MCF 10A (cell line): ENCODE data around the gene SYPL2. TPM values are rescaled to one million over a fixed set of nuclear protein-coding genes. Genes with fewer than 3 reads are reported as not detected.

Source experiments
- BruUV-seq: library from RNA; stranded (reverse); fragments of 400-500 nt; replicated peaks from 2 replicates; lab custom pipeline; 2021; lab: Mats Ljungman, UMichigan
- CTCF ChIA-PET: fragments of 300-600 bp; sonication (Branson Sonifier 250); formaldehyde crosslinking; extraction: SDS; loops from one replicate; lab custom pipeline; 2021; ENCODE audit warnings: antibody characterized with exemption, inconsistent platforms; lab: Yijun Ruan, JAX
- POLR2A ChIA-PET: fragments of 300-600, 350-650 bp; sonication (Branson Sonifier 250); formaldehyde crosslinking; extraction: SDS; loops from one replicate; lab custom pipeline; 2020; ENCODE audit warnings: antibody characterized with exemption, inconsistent platforms; lab: Yijun Ruan, JAX
- DNase-seq: peaks from one replicate; pipeline ENCODE4 v3.0.0-alpha.2; 2018; ENCODE audit not compliant: unreplicated experiment
- H3K27ac Mint-ChIP-seq: one replicate; pipeline ENCODE4 v1.8.0; 2022; ENCODE audit warnings: mild to moderate bottlenecking, low read depth, mixed read lengths; ENCODE audit not compliant: unreplicated experiment
- H3K27me3 Mint-ChIP-seq: one replicate; pipeline ENCODE4 v1.8.0; 2022; ENCODE audit warnings: mixed read lengths; ENCODE audit not compliant: insufficient read depth, unreplicated experiment
- H3K36me3 Mint-ChIP-seq: one replicate; pipeline ENCODE4 v1.8.0; 2022; ENCODE audit warnings: mild to moderate bottlenecking, moderate library complexity, mixed read lengths; ENCODE audit not compliant: insufficient read depth, unreplicated experiment
- H3K4me1 Mint-ChIP-seq: one replicate; pipeline ENCODE4 v1.8.0; 2022; ENCODE audit warnings: mixed read lengths; ENCODE audit not compliant: insufficient read depth, unreplicated experiment
- H3K4me3 Mint-ChIP-seq: one replicate; pipeline ENCODE4 v1.8.0; 2022; ENCODE audit warnings: mild to moderate bottlenecking, moderate library complexity, mixed read lengths; ENCODE audit not compliant: unreplicated experiment
- H3K9me3 Mint-ChIP-seq: one replicate; pipeline ENCODE4 v1.8.0; 2022; ENCODE audit warnings: mixed read lengths; ENCODE audit not compliant: unreplicated experiment
- CTCF ChIP-seq: fragments of 200-600 bp; IDR thresholded peaks from one replicate; pipeline ENCODE4 v1.8.0; 2022; ENCODE audit warnings: antibody characterized with exemption, mild to moderate bottlenecking; ENCODE audit not compliant: unreplicated experiment
- intact Hi-C: fragments of 100-400 bp; cut with micrococcal nuclease; formaldehyde crosslinking; loops from 2 replicates; pipeline ENCODE4 v1.14.1; 2022
- total RNA-seq: library from RNA; stranded (reverse); gene quantifications from 2 replicates; pipeline ENCODE4 v1.2.3, GENCODE V29; 2022

SYPL2 gene
- total RNA-seq, 1 experiment from 2014 or later, result not detected

DNA sequence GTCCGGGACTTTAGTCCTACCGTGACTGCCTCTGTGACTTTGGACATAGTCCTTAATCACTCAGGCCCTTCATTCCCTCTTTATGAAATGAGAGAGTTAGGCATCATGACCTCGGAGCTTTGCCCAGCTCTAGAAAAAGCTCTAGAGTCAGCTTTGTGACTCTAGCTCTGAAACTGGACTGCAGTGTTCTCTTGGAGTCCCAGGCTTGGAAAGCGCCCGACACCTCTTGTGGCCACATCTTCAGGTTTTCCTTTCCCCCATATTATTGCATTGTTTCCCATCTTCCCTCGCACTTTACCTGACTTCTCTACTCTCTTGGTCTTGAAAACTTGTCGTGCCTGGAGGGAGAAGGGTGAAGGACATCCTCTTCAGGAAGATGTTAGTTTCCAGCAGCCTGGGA, 55.7 kb downstream of the SYPL2 start:
- Mint-ChIP-seq H3K27me3 (peaks cover 28% of the 10 kb centered on the region), H3K9me3 (no peaks in the 10 kb centered on the region), H3K36me3 (no peaks in the 10 kb centered on the region), H3K4me1 (no peaks in the 10 kb centered on the region), H3K27ac (no peak overlapping the region), H3K4me3 (no peak overlapping the region)
- intact Hi-C loops, result no loop called here
- TF ChIP-seq CTCF, result no peak
- ChIA-PET POLR2A (interaction anchor here (0.9 kb wide), 1 partner anchor 27 kb away, joined by 4 read pairs; the partner anchor contains the start of gene GNAI3), CTCF (interaction anchor here (0.7 to 26.1 kb wide), 3 partner anchors 11 to 21 kb away, joined by 3 to 1071 read pairs (median 41); partner anchors contain the start of genes AMIGO1, ATXN7L2 and CYB561D1)
- no peak for DNase-seq
- BruUV-seq, result no TSS peak

DNA sequence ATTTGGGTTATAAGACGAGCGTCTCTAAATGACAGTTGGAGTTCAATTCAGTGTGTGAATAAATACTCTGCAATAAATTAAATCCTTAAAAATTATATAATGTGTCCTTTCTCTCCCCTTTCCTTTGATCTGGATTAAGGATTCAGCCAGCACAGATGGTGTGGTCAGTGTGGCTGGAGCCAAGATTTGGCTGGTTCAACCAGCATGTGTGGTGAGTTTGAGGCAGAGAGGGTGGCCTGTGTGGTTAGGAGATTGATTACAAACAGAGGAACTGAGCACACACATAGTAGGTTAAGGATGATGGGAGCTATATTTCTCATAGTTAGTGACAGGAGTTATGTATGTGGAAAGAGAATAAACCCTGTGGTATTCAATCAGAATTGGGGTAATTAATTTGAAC, 57.4 kb downstream of the SYPL2 start:
- TF ChIP-seq CTCF, result no peak
- no peaks in the 10 kb centered on the region for H3K4me1 Mint-ChIP-seq
- no peak overlapping the region for H3K27ac Mint-ChIP-seq
- BruUV-seq, result no TSS peak
- no peaks in the 10 kb centered on the region for H3K9me3 Mint-ChIP-seq
- H3K36me3 Mint-ChIP-seq, result no peaks in the 10 kb centered on the region
- H3K27me3 Mint-ChIP-seq, result peaks cover 28% of the 10 kb centered on the region
- DNase-seq, result no peak
- intact Hi-C loops, result no loop called here
- H3K4me3 Mint-ChIP-seq, result no peak overlapping the region
- ChIA-PET POLR2A (interaction anchor here (0.7 to 2.7 kb wide), 3 partner anchors 10 to 39 kb away, joined by 3 to 6 read pairs (median 3); partner anchors contain the start of gene CYB561D1), CTCF (interaction anchor here (4.1 to 26.1 kb wide), 2 partner anchors 9 to 23 kb away, joined by 41 to 1071 read pairs; partner anchors contain the start of genes AMIGO1, ATXN7L2 and CYB561D1)

DNA sequence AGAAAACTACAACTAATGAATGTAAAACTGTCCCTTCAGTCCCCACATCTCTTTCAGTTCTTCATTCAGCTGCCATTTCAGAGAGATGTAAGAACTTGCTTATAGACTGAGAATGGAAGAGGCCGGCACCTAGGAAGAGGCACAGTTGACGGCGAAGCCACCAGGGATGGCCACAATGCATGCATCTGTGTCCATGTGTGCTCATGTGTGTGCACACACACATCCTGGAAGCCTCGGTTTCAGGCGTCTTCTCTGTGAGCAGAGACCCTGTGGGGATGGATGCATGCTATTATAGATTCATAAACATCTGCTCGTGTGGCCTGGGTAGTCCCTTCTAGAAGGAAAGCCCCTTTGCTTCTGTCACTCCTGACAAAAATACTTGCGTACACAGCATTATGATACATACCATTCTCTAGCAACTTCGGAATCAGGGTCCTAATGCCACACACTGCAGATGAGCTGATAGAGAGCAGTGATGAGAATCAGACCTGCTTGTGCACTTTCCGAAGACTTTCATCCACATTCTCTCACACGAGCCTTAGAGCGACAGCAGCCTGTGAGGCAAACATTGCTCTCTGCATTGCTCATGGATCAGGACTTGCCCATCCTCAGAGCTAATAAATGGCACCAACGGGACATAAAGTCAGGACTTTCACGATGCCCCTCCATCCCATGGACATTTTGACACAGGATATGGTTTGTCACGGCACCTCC, 60.9 kb downstream of the SYPL2 start:
- ChIA-PET POLR2A (no interaction called here), CTCF (interaction anchor here (26.1 kb wide), 1 partner anchor 26 kb away, joined by 1071 read pairs; the partner anchor contains the start of genes AMIGO1, ATXN7L2 and CYB561D1)
- no peaks in the 10 kb centered on the region for H3K36me3 Mint-ChIP-seq
- H3K27ac Mint-ChIP-seq, result no peak overlapping the region
- BruUV-seq, result no TSS peak
- no peaks in the 10 kb centered on the region for H3K9me3 Mint-ChIP-seq
- peaks cover 20% of the 10 kb centered on the region for H3K27me3 Mint-ChIP-seq
- H3K4me1 Mint-ChIP-seq, result no peaks in the 10 kb centered on the region
- no peak for TF ChIP-seq CTCF
- intact Hi-C loops, result no loop called here
- no peak for DNase-seq
- H3K4me3 Mint-ChIP-seq, result no peak overlapping the region
